Right lobe of liver (tissue), 6 donors: ENCODE results near the gene C19orf38. TPM values are rescaled to one million over a fixed set of nuclear protein-coding genes. Genes with fewer than 3 reads are reported as not detected.

Source experiments
- ATAC-seq, 4 donors: fragments of 200-7000 bp; cut with Tn5 transposase; one replicate each; pipeline ENCODE4 v1.9.1; 2020; ENCODE audit warnings: mild to moderate bottlenecking in 4 of 4, moderate library complexity in 4 of 4
- DNase-seq, 3 donors: peaks; one replicate each; pipeline ENCODE4 v3.0.0-alpha.2; 2020
- H3K27ac ChIP-seq, 3 donors: fragments of 200-600 bp; one replicate each; pipeline ENCODE4 v1.8.0; 2022
- H3K27me3 ChIP-seq, 2 donors: fragments of 200-600 bp; one replicate each; pipeline ENCODE4 v1.8.0; 2022
- H3K36me3 ChIP-seq, 4 donors: fragments of 200-600 bp; sonication (generic) in 1 of 4; one replicate each; pipeline versions ENCODE4 v1.5.1 to v1.8.0; 2017 to 2022; ENCODE audit warnings: control low read depth in 1 of 4
- H3K4me1 ChIP-seq, 4 donors: fragments of 200-600 bp; sonication (generic) in 1 of 4; one replicate each; pipeline versions ENCODE4 v1.5.1 to v1.8.0; 2017 to 2022; ENCODE audit warnings: control low read depth in 1 of 4
- H3K4me3 ChIP-seq, 3 donors: fragments of 200-600 bp; one replicate each; pipeline ENCODE4 v1.8.0; 2022
- H3K9me3 ChIP-seq, 4 donors: fragments of 200-600 bp; sonication (generic) in 1 of 4; one replicate each; pipeline versions ENCODE4 v1.5.1 to v1.8.0; 2017 to 2022; ENCODE audit warnings: control low read depth in 1 of 4
- CTCF ChIP-seq, 4 donors: fragments of 200-600 bp in 3 of 4; fragments of 450-650 bp in 1 of 4; IDR thresholded peaks; one replicate each; pipeline versions ENCODE4 v1.5.1 to v1.8.0; 2016 to 2022; ENCODE audit warnings: antibody characterized with exemption in 4 of 4, mild to moderate bottlenecking in 2 of 4
- POLR2A ChIP-seq: fragments of 450-650 bp; IDR thresholded peaks from one replicate; pipeline ENCODE4 v1.6.1; 2017; ENCODE audit warnings: antibody characterized with exemption, mild to moderate bottlenecking
- WGBS: methylation state at CpG from one replicate; pipeline ENCODE4 v1.1.6; 2018; ENCODE audit warnings: low coverage, low lambda C conversion rate; ENCODE audit not compliant: insufficient coverage; ENCODE audit errors: missing lambda C conversion rate; 5-methylcytosine and 5-hydroxymethylcytosine counted together
- intact Hi-C, 2 donors: fragments of 100-400 bp; cut with DNase I; formaldehyde crosslinking; loops; one replicate each; pipeline versions ENCODE4 v1.11.2 to v1.14.1; 2022
- total RNA-seq, 6 experiments: library from RNA; depleted of rRNA in 2 of 6; stranded (reverse); fragments of >200 nt in 2 of 6; fragmentation: NEBNext Ultra II Directional in 3 of 6; extraction: Animal tissue kit (Norgen Biotek cat#: 25700) in 3 of 6; gene quantifications; one replicate each; pipeline versions ENCODE4 v1.1.0 to v1.2.4, GENCODE V29; 2016 to 2023
- donor health status: DM: no; HTN: yes; CAD: no.
- donor health status: DM: no; HTN: no; CAD: no.
- donor health status: DM: no; HTN: no; CAD: no.
- donor health status: DM: no; HTN: yes; CAD: no.
- donor health status: DM: no; HTN: yes; CAD: no.

C19orf38 gene
- total RNA-seq, 6 experiments from 2014 or later: 0.58 to 2.7 (median 1.4) TPM

DNA sequence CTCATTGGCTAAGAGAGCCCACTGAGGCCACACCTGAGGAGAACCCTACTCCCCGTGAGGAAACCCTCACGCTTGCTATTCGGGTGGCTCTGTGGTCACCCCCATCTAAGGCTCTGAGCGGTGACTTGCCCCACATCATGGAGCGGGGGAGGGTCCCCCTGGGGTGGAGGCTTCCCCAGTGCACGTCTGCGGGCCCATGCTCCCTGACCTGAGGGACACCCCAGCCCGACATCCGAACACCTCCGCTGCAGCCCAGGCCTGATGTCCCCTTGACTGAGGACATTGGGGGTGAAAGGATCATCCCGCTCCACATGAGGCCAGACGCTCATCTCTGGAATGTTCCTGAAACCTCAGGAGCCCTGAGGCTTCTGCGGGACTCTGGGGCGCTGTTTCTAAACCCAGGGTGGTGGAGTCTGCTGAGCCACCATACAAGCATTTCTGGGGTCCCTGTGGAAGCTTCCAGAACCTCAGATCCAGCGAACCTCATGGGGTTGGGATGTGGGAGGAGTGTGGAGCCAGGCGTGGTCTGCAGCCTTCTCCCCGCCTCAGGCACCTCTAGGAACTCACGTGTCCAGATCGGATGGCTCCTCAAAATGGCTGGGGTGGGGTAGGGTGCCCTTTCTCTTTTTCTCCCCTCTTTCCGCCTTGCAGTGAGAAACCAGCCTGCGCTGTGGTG lies 32.1 kb upstream of the C19orf38 start:
- Histone ChIP-seq H3K9me3 (no peaks in the 10 kb centered on the region), H3K27ac (peak overlapping the region in 2 of 3 donors; percentile 43 to 47), H3K36me3 (peaks cover 0 to 35% (median 0%) of the 10 kb centered on the region in 4 donors), H3K4me1 (no peaks in the 10 kb centered on the region), H3K27me3 (no peaks in the 10 kb centered on the region), H3K4me3 (peak overlapping the region in 1 of 3 donors; percentile 4)
- ATAC-seq (no peak), DNase-seq (no peak)
- TF ChIP-seq POLR2A (no peak), CTCF (IDR thresholded peaks at IDR 0.05) (no peak)
- 73% methylated on average over 3 of the region's 21 CpGs for WGBS
- intact Hi-C loops: no loop called here

GRCh38 chr19:10816691-10817090 lies 31.5 kb upstream of the C19orf38 start:
- no peak for DNase-seq
- no peak for TF ChIP-seq POLR2A
- no peak for TF ChIP-seq CTCF (IDR thresholded peaks at IDR 0.05)
- intact Hi-C loops: no loop called here
- 67% methylated on average over 4 of the region's 11 CpGs for WGBS
- ATAC-seq: no peak
- peaks cover 0 to 38% (median 0%) of the 10 kb centered on the region in 4 donors for H3K36me3 ChIP-seq
- no peaks in the 10 kb centered on the region for H3K27me3 ChIP-seq
- H3K27ac ChIP-seq: peak overlapping the region in 2 of 3 donors; percentile 43 to 47
- H3K9me3 ChIP-seq: no peaks in the 10 kb centered on the region
- peak overlapping the region in 2 of 3 donors; percentile 4 to 16 for H3K4me3 ChIP-seq
- H3K4me1 ChIP-seq: no peaks in the 10 kb centered on the region

GRCh38 chr19:10817291-10818038 lies 30.8 kb upstream of the C19orf38 start:
- ATAC-seq: no peak
- Histone ChIP-seq H3K27ac (peak overlapping the region in 2 of 3 donors; percentile 43 to 47), H3K36me3 (peaks cover 0 to 40% (median 0%) of the 10 kb centered on the region in 4 donors), H3K4me3 (peak overlapping the region in 1 of 3 donors; percentile 16), H3K9me3 (no peaks in the 10 kb centered on the region), H3K4me1 (no peaks in the 10 kb centered on the region), H3K27me3 (no peaks in the 10 kb centered on the region)
- TF ChIP-seq POLR2A (no peak), CTCF (IDR thresholded peaks at IDR 0.05) (no peak)
- WGBS: 89% methylated on average over 7 of the region's 42 CpGs
- intact Hi-C loops: no loop called here
- no peak for DNase-seq

- TF ChIP-seq CTCF (IDR thresholded peaks at IDR 0.05) (no peak), POLR2A (no peak)
- Histone ChIP-seq H3K27me3 (no peaks in the 10 kb centered on the region), H3K36me3 (peaks cover 0 to 39% (median 2%) of the 10 kb centered on the region in 4 donors), H3K4me1 (no peaks in the 10 kb centered on the region), H3K27ac (no peak overlapping the region), H3K4me3 (no peak overlapping the region), H3K9me3 (no peaks in the 10 kb centered on the region)
- 66% methylated on average over 4 of the region's 19 CpGs for WGBS
- no peak for ATAC-seq
- intact Hi-C loops: no loop called here
- no peak for DNase-seq
Measured at GRCh38 chr19:10818301-10819123, 29.7 kb upstream of the C19orf38 start.
